ENCODE measurements around the gene SOS1. TPM values are rescaled to one million over a fixed set of nuclear protein-coding genes. Genes with fewer than 3 reads are reported as not detected.
A peak's percentile ranks its signal among the peaks of the same experiment; 100 is the strongest.

The SOS1 gene
- total RNA-seq, 4 donors from 2014 or later: 19.5 to 46.3 (median 33.3) TPM

- in situ Hi-C loops (cut with MboI; ENCODE audit: low sequenced_read_pairs in 4 of 4): no loop called here
- H3K9me3 ChIP-seq: no peaks in the 10 kb centered on the region
- no peaks in the 10 kb centered on the region for H3K36me3 ChIP-seq
- H3K4me3 ChIP-seq: no peak overlapping the region
- no peak for DNase-seq
- H3K27ac ChIP-seq: no peak overlapping the region
- no peaks in the 10 kb centered on the region for H3K4me1 ChIP-seq
- ATAC-seq: no peak
- intact Hi-C loops (cut with DNase I; ENCODE audit: low total_unique reads): no loop called here
- no peaks in the 10 kb centered on the region for H3K27me3 ChIP-seq
- TF ChIP-seq, protein P1, sequence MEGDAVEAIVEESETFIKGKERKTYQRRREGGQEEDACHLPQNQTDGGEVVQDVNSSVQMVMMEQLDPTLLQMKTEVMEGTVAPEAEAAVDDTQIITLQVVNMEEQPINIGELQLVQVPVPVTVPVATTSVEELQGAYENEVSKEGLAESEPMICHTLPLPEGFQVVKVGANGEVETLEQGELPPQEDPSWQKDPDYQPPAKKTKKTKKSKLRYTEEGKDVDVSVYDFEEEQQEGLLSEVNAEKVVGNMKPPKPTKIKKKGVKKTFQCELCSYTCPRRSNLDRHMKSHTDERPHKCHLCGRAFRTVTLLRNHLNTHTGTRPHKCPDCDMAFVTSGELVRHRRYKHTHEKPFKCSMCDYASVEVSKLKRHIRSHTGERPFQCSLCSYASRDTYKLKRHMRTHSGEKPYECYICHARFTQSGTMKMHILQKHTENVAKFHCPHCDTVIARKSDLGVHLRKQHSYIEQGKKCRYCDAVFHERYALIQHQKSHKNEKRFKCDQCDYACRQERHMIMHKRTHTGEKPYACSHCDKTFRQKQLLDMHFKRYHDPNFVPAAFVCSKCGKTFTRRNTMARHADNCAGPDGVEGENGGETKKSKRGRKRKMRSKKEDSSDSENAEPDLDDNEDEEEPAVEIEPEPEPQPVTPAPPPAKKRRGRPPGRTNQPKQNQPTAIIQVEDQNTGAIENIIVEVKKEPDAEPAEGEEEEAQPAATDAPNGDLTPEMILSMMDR (IDR thresholded peaks at IDR 0.05 in 4 of 5, conservative IDR thresholded peaks at IDR 0.05 in 1 of 5): no peak
- TF ChIP-seq POLR2A (IDR thresholded peaks at IDR 0.05): no peak
Measured at GRCh38 chr2:38966678-38967077, 154.2 kb downstream of the SOS1 start.

DNA sequence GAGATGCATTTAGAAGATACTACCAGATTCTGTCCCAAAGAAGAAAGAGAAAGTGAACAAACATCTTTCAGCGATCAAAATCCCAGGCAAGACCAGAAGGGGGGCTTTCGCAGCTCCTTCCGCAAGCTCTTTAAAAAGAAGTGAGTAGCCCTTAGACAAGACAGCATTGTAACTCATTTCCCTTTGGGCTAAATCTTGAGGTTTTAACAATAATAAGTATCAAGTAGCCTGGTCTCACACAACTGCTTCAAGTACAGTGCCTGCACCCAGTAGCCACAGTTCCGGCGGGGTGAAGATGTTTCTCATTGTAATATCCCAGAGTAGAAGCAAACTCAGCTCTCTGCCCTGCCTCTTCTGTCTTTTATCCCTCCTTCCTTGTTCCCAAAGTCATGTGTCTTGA, 154.8 kb downstream of the SOS1 start:
- TF ChIP-seq POLR2A (IDR thresholded peaks at IDR 0.05): no peak
- TF ChIP-seq, protein P1 (IDR thresholded peaks at IDR 0.05 in 4 of 5, conservative IDR thresholded peaks at IDR 0.05 in 1 of 5): no peak
- no peaks in the 10 kb centered on the region for H3K9me3 ChIP-seq
- intact Hi-C loops (cut with DNase I; ENCODE audit: low total_unique reads) (no loop called here), in situ Hi-C loops (cut with MboI; ENCODE audit: low sequenced_read_pairs in 4 of 4) (no loop called here)
- H3K27ac ChIP-seq: no peak overlapping the region
- no peaks in the 10 kb centered on the region for H3K4me1 ChIP-seq
- no peak for DNase-seq
- H3K4me3 ChIP-seq: no peak overlapping the region
- no peaks in the 10 kb centered on the region for H3K36me3 ChIP-seq
- H3K27me3 ChIP-seq: no peaks in the 10 kb centered on the region
- no peak for ATAC-seq

- Histone ChIP-seq H3K36me3 (no peaks in the 10 kb centered on the region), H3K4me3 (peak overlapping the region in 2 of 4 donors; percentile 27 to 51), H3K4me1 (peaks cover 8 to 11% of the 10 kb centered on the region in 2 donors), H3K9me3 (no peaks in the 10 kb centered on the region), H3K27me3 (no peaks in the 10 kb centered on the region), H3K27ac (no peak overlapping the region)
- ATAC-seq (no peak), DNase-seq (no peak)
- no peak for TF ChIP-seq POLR2A (IDR thresholded peaks at IDR 0.05)
- TF ChIP-seq, protein P1 (IDR thresholded peaks at IDR 0.05 in 4 of 5, conservative IDR thresholded peaks at IDR 0.05 in 1 of 5): no peak
- intact Hi-C loops (cut with DNase I; ENCODE audit: low total_unique reads): no loop called here
- in situ Hi-C loops (cut with MboI; ENCODE audit: low sequenced_read_pairs in 4 of 4): no loop called here
Measured at GRCh38 chr2:38960609-38961320, 160.1 kb downstream of the SOS1 start.

GRCh38 chr2:38959938-38960608, 160.8 kb downstream of the SOS1 start:
- H3K27me3 ChIP-seq: no peaks in the 10 kb centered on the region
- TF ChIP-seq POLR2A (IDR thresholded peaks at IDR 0.05): no peak
- TF ChIP-seq, protein P1 (IDR thresholded peaks at IDR 0.05 in 4 of 5, conservative IDR thresholded peaks at IDR 0.05 in 1 of 5): no peak
- intact Hi-C loops (cut with DNase I; ENCODE audit: low total_unique reads) (no loop called here), in situ Hi-C loops (cut with MboI; ENCODE audit: low sequenced_read_pairs in 4 of 4) (no loop called here)
- peaks cover 8 to 11% of the 10 kb centered on the region in 2 donors for H3K4me1 ChIP-seq
- peak; percentile 34 to 47 for DNase-seq
- no peaks in the 10 kb centered on the region for H3K9me3 ChIP-seq
- no peak overlapping the region for H3K27ac ChIP-seq
- ATAC-seq: peak; percentile 67 to 71
- peak overlapping the region; percentile 51 to 60 (median 55) for H3K4me3 ChIP-seq
- H3K36me3 ChIP-seq: no peaks in the 10 kb centered on the region

All from gastrocnemius medialis (tissue), 4 donors.